WTC11 (cell line): Measurements from ENCODE around the gene CAMK2B. TPM values are rescaled to one million over a fixed set of nuclear protein-coding genes. Genes with fewer than 3 reads are reported as not detected.

Experiments used
- ATAC-seq: fragments of 200-7000 bp; cut with Tn5 transposase; 2 replicates; pipeline ENCODE4 v1.10.0; 2021; ENCODE audit warnings: mild to moderate bottlenecking, moderate library complexity
- CTCF ChIA-PET: fragments of 300-600 bp; sonication (Branson Sonifier 250); formaldehyde crosslinking; loops from one replicate; lab custom pipeline; 2021; ENCODE audit warnings: antibody characterized with exemption; lab: Charles Lee
- POLR2A ChIA-PET: fragments of 350-600 bp; sonication (Branson Sonifier 250); formaldehyde crosslinking; loops from one replicate; lab custom pipeline; 2021; ENCODE audit warnings: antibody characterized with exemption; lab: Charles Lee
- DNase-seq: peaks from one replicate; pipeline ENCODE4 v3.0.0; 2021; ENCODE audit warnings: low spot score
- H3K27ac Mint-ChIP-seq: 2 replicates; pipeline ENCODE4 v1.8.0; 2021; ENCODE audit warnings: mixed read lengths
- H3K27me3 Mint-ChIP-seq: 2 replicates; pipeline ENCODE4 v1.8.0; 2021; ENCODE audit warnings: low read depth, mild to moderate bottlenecking, moderate library complexity, mixed read lengths
- H3K36me3 Mint-ChIP-seq: 2 replicates; pipeline ENCODE4 v1.8.0; 2021; ENCODE audit warnings: mixed read lengths
- H3K4me1 Mint-ChIP-seq: 2 replicates; pipeline ENCODE4 v1.8.0; 2022; ENCODE audit warnings: mixed read lengths
- H3K4me3 Mint-ChIP-seq: 2 replicates; pipeline ENCODE4 v1.8.0; 2021; ENCODE audit warnings: mild to moderate bottlenecking, moderate library complexity, mixed read lengths
- H3K9me3 Mint-ChIP-seq: 2 replicates; pipeline ENCODE4 v1.8.0; 2021; ENCODE audit warnings: mixed read lengths
- CBFB ChIP-seq: sonication (generic); formaldehyde crosslinking; IDR thresholded peaks from 2 replicates; pipeline ENCODE4 v1.8.1; 2022; ENCODE audit warnings: mild to moderate bottlenecking, low read depth, missing genetic modification reagents
- ETV6 ChIP-seq: sonication (generic); formaldehyde crosslinking; IDR thresholded peaks from 2 replicates; pipeline ENCODE4 v1.8.1; 2022; ENCODE audit warnings: mild to moderate bottlenecking, missing genetic modification reagents
- HMGA2 ChIP-seq: fragments of 250-450 bp; sonication (Bioruptor Pico); IDR thresholded peaks from 2 replicates; pipeline ENCODE4 v1.4.0; 2021; ENCODE audit warnings: mild to moderate bottlenecking, moderate library complexity
- NFYB ChIP-seq: sonication (generic); formaldehyde crosslinking; conservative IDR thresholded peaks from 2 replicates; pipeline ENCODE4 v1.8.0; 2022; ENCODE audit warnings: low read depth, missing genetic modification reagents
- NR1H2 ChIP-seq: sonication (generic); formaldehyde crosslinking; IDR thresholded peaks from 2 replicates; pipeline ENCODE4 v1.9.0; 2021; ENCODE audit warnings: mild to moderate bottlenecking, moderate library complexity, missing genetic modification reagents
- NR2C2 ChIP-seq: sonication (generic); formaldehyde crosslinking; IDR thresholded peaks from 2 replicates; pipeline ENCODE4 v1.8.0; 2022; ENCODE audit warnings: mild to moderate bottlenecking, missing genetic modification reagents
- NR3C1 ChIP-seq: sonication (generic); formaldehyde crosslinking; conservative IDR thresholded peaks from 2 replicates; pipeline ENCODE4 v1.8.1; 2023; ENCODE audit warnings: low read depth, mild to moderate bottlenecking, missing genetic modification reagents
- PRRX2 ChIP-seq: fragments of 250-450 bp; sonication (Bioruptor Pico); IDR thresholded peaks from 2 replicates; pipeline ENCODE4 v1.8.0; 2021; ENCODE audit warnings: mild to moderate bottlenecking
- SMAD3 ChIP-seq: sonication (generic); formaldehyde crosslinking; IDR thresholded peaks from 2 replicates; pipeline ENCODE4 v1.8.0; 2022; ENCODE audit warnings: missing genetic modification reagents, mild to moderate bottlenecking, borderline replicate concordance
- SOX15 ChIP-seq: fragments of 250-450 bp; sonication (Bioruptor Pico); IDR thresholded peaks from 2 replicates; pipeline ENCODE4 v1.9.0; 2021; ENCODE audit warnings: mild to moderate bottlenecking
- ZBTB21 ChIP-seq: sonication (generic); formaldehyde crosslinking; IDR thresholded peaks from 2 replicates; pipeline ENCODE4 v1.8.1; 2023; ENCODE audit warnings: mild to moderate bottlenecking, missing genetic modification reagents, borderline replicate concordance
- ZNF138 ChIP-seq: sonication (generic); formaldehyde crosslinking; conservative IDR thresholded peaks from 2 replicates; pipeline ENCODE4 v1.8.1; 2022; ENCODE audit warnings: mild to moderate bottlenecking, moderate library complexity, missing genetic modification reagents
- ZNF232 ChIP-seq: sonication (generic); formaldehyde crosslinking; IDR thresholded peaks from 2 replicates; pipeline ENCODE4 v1.8.0; 2022; ENCODE audit warnings: mild to moderate bottlenecking, missing genetic modification reagents
- ZNF263 ChIP-seq: sonication (generic); formaldehyde crosslinking; IDR thresholded peaks from 2 replicates; pipeline ENCODE4 v1.8.1; 2022; ENCODE audit warnings: low read depth, mild to moderate bottlenecking, moderate library complexity, missing genetic modification reagents
- ZNF416 ChIP-seq: fragments of 250-450 bp; sonication (Bioruptor Pico); IDR thresholded peaks from 2 replicates; pipeline ENCODE4 v1.9.0; 2021; ENCODE audit warnings: mild to moderate bottlenecking, inconsistent platforms
- total RNA-seq: library from RNA; stranded (reverse); gene quantifications from 3 replicates; pipeline ENCODE4 v1.2.3, GENCODE V29; 2021
- TF ChIP-seq, protein P1 (sequence below): sonication (generic); formaldehyde crosslinking; IDR thresholded peaks from 2 replicates; pipeline ENCODE4 v1.8.1; 2022; ENCODE audit warnings: low read depth, mild to moderate bottlenecking, moderate library complexity, missing genetic modification reagents, borderline replicate concordance
- TF ChIP-seq, protein P2 (sequence below): fragments of 250-450 bp; sonication (Bioruptor Pico); IDR thresholded peaks from 2 replicates; pipeline ENCODE4 v2.1.2; 2022; ENCODE audit warnings: mild to moderate bottlenecking, moderate library complexity
- TF ChIP-seq, protein P3 (sequence below): sonication (generic); formaldehyde crosslinking; IDR thresholded peaks from 2 replicates; pipeline ENCODE4 v1.8.0; 2022; ENCODE audit warnings: mild to moderate bottlenecking, missing genetic modification reagents
- TF ChIP-seq, protein P4 (sequence below): sonication (generic); formaldehyde crosslinking; IDR thresholded peaks from 2 replicates; pipeline ENCODE4 v1.8.1; 2023; ENCODE audit warnings: mild to moderate bottlenecking, missing genetic modification reagents, moderate library complexity
- TF ChIP-seq, protein P5 (sequence below): fragments of 250-450 bp; sonication (Bioruptor Pico); conservative IDR thresholded peaks from 2 replicates; pipeline ENCODE4 v1.9.0; 2021; ENCODE audit warnings: mild to moderate bottlenecking

The CAMK2B gene
- total RNA-seq, 1 experiment from 2014 or later: 0.44 TPM

DNA sequence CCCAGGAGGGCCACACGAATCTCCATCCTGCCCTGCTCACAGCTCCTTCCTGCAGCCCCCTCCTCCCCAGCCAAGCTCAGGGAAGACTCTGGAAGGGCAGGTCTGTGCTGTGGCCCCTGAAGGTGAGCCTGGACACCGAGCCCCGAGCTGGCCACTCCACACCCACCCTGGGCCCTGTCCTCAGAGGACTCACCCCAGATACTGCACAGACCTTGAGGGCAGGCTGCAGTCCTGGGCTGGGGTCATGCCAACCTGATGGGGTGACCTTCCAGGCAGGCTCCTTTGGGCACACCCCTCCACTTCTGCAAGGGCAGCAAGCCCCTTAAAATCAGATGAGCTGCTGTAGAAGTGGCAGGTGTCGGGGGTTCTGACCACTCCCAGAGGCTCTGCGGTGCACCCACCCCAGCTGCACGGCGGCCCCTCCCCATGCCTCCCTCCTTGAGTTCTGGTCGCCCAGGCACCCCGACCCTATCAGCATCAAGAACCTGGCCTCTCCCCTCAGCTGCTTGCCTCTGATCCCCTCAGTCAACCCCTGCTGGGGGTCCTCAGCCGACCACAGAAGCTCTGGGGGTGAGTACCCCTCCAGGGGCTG is 100.3 kb downstream of the CAMK2B start (continued):
- TF ChIP-seq ETV6 (CRISPR knock-in tag) (no peak), SMAD3 (CRISPR knock-in tag) (no peak), ZBTB21 (CRISPR knock-in tag) (no peak), ZNF138 (CRISPR knock-in tag) (no peak)

DNA sequence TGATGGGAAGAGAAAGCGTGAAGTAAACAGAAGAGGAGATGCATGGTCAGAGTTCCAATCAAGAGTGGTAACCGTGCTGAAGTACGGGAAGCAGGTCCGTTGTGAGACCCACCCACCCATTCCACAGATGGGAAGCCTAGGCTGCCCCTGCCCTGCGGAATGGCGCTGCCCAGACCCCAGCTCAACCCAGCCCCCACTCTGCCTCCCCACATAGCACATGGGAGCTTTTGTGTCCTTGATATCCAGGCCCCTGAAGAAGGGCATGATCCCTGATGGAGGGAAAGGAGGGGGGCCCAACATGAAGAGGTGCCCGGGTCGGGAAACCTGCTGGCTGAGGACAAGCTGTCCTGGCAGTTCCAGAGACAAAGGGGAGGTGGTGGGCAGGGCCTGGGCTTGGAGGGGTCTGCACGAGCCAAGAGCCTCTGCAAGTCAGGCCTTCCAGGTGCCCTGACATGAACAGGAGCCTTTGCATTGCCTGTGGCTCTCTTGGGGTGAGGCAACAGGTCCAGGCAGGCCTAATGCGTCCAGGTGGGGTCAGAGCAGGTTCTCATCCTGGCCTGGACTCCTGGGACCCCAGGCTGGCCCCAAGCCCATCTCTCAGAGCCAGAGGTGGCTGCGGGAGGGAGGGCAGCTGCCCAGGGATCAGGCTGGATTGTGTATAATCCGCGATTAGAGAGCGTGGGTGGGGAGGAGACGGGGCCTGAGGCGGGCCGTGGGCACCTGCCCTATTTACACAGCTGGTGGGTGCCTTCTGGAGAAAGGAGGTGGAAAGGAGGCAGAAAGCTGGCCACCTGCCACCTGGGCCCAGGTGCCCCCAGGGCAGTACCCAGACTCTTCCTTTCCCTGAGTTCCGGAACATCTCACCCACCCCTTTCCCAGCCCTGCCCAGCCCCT is 101.1 kb downstream of the CAMK2B start:
- Mint-ChIP-seq H3K4me3 (no peak overlapping the region), H3K27ac (no peak overlapping the region), H3K36me3 (no peaks in the 10 kb centered on the region), H3K27me3 (no peaks in the 10 kb centered on the region), H3K9me3 (no peaks in the 10 kb centered on the region), H3K4me1 (peaks cover 10% of the 10 kb centered on the region)
- TF ChIP-seq, protein P1, sequence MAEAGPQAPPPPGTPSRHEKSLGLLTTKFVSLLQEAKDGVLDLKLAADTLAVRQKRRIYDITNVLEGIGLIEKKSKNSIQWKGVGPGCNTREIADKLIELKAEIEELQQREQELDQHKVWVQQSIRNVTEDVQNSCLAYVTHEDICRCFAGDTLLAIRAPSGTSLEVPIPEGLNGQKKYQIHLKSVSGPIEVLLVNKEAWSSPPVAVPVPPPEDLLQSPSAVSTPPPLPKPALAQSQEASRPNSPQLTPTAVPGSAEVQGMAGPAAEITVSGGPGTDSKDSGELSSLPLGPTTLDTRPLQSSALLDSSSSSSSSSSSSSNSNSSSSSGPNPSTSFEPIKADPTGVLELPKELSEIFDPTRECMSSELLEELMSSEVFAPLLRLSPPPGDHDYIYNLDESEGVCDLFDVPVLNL (CRISPR knock-in tag): no peak
- TF ChIP-seq, protein P2, sequence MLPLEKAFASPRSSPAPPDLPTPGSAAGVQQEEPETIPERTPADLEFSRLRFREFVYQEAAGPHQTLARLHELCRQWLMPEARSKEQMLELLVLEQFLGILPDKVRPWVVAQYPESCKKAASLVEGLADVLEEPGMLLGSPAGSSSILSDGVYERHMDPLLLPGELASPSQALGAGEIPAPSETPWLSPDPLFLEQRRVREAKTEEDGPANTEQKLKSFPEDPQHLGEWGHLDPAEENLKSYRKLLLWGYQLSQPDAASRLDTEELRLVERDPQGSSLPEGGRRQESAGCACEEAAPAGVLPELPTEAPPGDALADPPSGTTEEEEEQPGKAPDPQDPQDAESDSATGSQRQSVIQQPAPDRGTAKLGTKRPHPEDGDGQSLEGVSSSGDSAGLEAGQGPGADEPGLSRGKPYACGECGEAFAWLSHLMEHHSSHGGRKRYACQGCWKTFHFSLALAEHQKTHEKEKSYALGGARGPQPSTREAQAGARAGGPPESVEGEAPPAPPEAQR (CRISPR knock-in tag): no peak
- TF ChIP-seq CBFB (CRISPR knock-in tag) (no peak), NR2C2 (no peak), NR3C1 (CRISPR knock-in tag) (no peak), PRRX2 (no peak), ZNF416 (CRISPR knock-in tag) (no peak), SMAD3 (CRISPR knock-in tag) (no peak), NR1H2 (CRISPR knock-in tag) (no peak)
- TF ChIP-seq, protein P3, sequence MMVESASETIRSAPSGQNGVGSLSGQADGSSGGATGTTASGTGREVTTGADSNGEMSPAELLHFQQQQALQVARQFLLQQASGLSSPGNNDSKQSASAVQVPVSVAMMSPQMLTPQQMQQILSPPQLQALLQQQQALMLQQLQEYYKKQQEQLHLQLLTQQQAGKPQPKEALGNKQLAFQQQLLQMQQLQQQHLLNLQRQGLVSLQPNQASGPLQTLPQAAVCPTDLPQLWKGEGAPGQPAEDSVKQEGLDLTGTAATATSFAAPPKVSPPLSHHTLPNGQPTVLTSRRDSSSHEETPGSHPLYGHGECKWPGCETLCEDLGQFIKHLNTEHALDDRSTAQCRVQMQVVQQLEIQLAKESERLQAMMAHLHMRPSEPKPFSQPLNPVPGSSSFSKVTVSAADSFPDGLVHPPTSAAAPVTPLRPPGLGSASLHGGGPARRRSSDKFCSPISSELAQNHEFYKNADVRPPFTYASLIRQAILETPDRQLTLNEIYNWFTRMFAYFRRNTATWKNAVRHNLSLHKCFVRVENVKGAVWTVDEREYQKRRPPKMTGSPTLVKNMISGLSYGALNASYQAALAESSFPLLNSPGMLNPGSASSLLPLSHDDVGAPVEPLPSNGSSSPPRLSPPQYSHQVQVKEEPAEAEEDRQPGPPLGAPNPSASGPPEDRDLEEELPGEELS (CRISPR knock-in tag): no peak
- TF ChIP-seq, protein P4, sequence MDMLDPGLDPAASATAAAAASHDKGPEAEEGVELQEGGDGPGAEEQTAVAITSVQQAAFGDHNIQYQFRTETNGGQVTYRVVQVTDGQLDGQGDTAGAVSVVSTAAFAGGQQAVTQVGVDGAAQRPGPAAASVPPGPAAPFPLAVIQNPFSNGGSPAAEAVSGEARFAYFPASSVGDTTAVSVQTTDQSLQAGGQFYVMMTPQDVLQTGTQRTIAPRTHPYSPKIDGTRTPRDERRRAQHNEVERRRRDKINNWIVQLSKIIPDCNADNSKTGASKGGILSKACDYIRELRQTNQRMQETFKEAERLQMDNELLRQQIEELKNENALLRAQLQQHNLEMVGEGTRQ (CRISPR knock-in tag): no peak
- DNase-seq (no peak), ATAC-seq (no peak)
- POLR2A ChIA-PET: no interaction called here
- CTCF ChIA-PET: interaction anchor here (1.1 to 1.9 kb wide), 3 partner anchors 17 to 93 kb away, joined by 4 to 11 read pairs (median 5); no protein-coding TSS in a partner anchor

DNA sequence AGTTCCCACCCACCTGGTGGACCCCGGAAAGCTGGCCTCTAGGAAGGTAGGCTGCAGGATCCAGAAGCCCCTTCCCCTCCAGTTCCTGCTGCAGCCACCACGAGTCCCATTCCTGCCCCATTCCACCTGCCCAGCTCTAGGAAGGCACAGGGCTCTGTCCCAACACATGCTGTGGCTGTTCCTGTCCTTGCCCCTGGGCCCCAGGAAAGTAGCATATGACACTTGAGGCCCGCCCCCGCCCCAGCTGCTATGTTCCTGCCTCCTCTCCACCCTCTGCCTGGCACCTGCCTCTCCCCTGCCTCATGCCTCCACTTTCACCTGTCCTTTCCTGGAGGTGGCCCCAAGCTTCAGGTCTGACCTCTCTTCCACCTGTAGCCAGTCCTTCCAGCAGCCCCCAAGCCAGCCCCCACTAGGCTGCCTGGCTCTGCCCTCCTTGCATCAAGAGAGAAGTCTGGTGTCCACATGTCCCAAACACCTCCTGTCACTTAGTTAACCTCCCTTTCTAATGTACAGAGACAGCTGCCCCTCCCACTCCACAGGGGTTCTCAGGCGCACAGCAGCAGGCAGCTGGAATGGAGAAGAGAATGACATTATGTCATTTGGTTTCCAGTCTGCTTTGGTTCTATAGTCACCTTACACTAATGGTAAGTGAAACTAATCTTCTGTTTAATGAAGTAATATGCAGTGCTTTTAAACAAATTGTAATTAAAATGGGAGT is 101.9 kb downstream of the CAMK2B start:
- H3K27me3 Mint-ChIP-seq: no peaks in the 10 kb centered on the region
- H3K9me3 Mint-ChIP-seq: no peaks in the 10 kb centered on the region
- ChIA-PET CTCF (interaction anchor here (0.9 to 1.9 kb wide), 5 partner anchors 8 to 92 kb away, joined by 3 to 11 read pairs (median 5); no protein-coding TSS in a partner anchor), POLR2A (no interaction called here)
- no peak for DNase-seq
- H3K27ac Mint-ChIP-seq: peak overlapping the region; percentile 13; the same call in 1 of the 2 replicates
- no peak overlapping the region for H3K4me3 Mint-ChIP-seq
- no peak for ATAC-seq
- H3K4me1 Mint-ChIP-seq: peaks cover 15% of the 10 kb centered on the region
- no peaks in the 10 kb centered on the region for H3K36me3 Mint-ChIP-seq
- TF ChIP-seq NFYB (no peak), ZNF263 (CRISPR knock-in tag) (no peak), SMAD3 (CRISPR knock-in tag) (no peak), ZNF232 (CRISPR knock-in tag) (no peak), HMGA2 (no peak), SOX15 (no peak)
- TF ChIP-seq, protein P4 (CRISPR knock-in tag): no peak
- TF ChIP-seq, protein P5, sequence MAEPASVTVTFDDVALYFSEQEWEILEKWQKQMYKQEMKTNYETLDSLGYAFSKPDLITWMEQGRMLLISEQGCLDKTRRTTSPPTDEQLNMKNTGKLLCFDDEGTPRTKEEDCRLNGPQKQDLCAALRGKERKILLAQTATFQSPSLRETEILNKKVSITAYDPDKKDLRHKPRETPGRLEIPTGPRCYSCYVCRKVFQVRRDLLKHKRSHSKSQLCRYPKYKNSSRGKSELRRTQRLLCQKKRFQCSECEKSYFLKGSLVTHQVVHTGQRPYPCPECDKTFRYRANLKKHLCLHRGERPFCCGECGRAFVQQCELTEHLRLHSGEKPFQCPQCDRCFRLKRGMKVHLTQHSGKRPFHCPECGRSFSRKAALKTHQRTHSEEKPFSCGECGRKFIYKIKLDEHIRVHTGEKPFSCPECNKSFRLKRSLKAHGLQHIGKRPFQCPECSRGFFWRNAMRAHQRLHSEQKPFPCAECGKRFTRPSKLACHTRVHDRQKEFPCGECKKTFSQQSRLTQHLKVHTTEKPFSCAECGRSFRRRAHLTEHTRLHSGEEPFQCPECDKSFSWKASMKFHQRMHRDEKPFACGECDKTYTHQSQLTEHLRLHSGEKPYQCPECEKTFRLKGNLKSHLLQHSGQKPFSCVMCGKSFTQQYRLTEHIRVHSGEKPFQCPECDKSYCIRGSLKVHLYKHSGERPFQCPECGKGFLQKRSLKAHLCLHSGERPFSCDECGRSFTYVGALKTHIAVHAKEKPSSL: no peak
